Hindlimb muscle (tissue), 1 donor: ENCODE results near the gene TMEM266. TPM values are rescaled to one million over a fixed set of nuclear protein-coding genes. Genes with fewer than 3 reads are reported as not detected.

Source experiments
- DNase-seq: peaks from one replicate; pipeline ENCODE4 v3.0.0-alpha.2; 2013
- polyA plus RNA-seq: library from polyadenylated mRNA; unstranded; fragments of 120-200 nt; gene quantifications from one replicate; pipeline ENCODE4 v1.2.1, GENCODE V29; 2013; ENCODE audit not compliant: insufficient read length

Gene TMEM266
- polyA plus RNA-seq, 1 donor, result 0.97 TPM

- no peak for DNase-seq
These were observed 144.5 kb downstream of the TMEM266 start for GRCh38 chr15:76204109-76204845.

- DNase-seq, result no peak
These were observed 145.2 kb downstream of the TMEM266 start for GRCh38 chr15:76204916-76205460.

GRCh38 chr15:76206325-76206976 is 146.7 kb downstream of the TMEM266 start:
- no peak for DNase-seq

GRCh38 chr15:76208084-76208785 is 148.4 kb downstream of the TMEM266 start:
- DNase-seq, result no peak

- DNase-seq, result no peak
These were observed 149.1 kb downstream of the TMEM266 start for GRCh38 chr15:76208786-76209424.

GRCh38 chr15:76209523-76209922 is 149.7 kb downstream of the TMEM266 start:
- DNase-seq, result no peak

- no peak for DNase-seq
These were observed 150.2 kb downstream of the TMEM266 start for GRCh38 chr15:76209942-76210341.

GRCh38 chr15:76215634-76216033 is 155.8 kb downstream of the TMEM266 start:
- DNase-seq, result no peak

GRCh38 chr15:76217029-76217881 is 157.5 kb downstream of the TMEM266 start:
- DNase-seq, result no peak

- no peak for DNase-seq
These were observed 158.1 kb downstream of the TMEM266 start for GRCh38 chr15:76217882-76218217.

GRCh38 chr15:76221085-76221767 is 161.4 kb downstream of the TMEM266 start:
- DNase-seq, result no peak

GRCh38 chr15:76222159-76222558 is 162.4 kb downstream of the TMEM266 start:
- no peak for DNase-seq

GRCh38 chr15:76223521-76223920 is 163.7 kb downstream of the TMEM266 start:
- DNase-seq, result no peak

- no peak for DNase-seq
These were observed 169.5 kb downstream of the TMEM266 start for GRCh38 chr15:76229266-76229665.

GRCh38 chr15:76233921-76234320 is 174.1 kb downstream of the TMEM266 start:
- DNase-seq, result no peak

- no peak for DNase-seq
These were observed 174.6 kb downstream of the TMEM266 start for GRCh38 chr15:76234337-76234889.

- peak; percentile 6 for DNase-seq
These were observed 175.5 kb downstream of the TMEM266 start for GRCh38 chr15:76235186-76235826.

GRCh38 chr15:76236350-76236749 is 176.6 kb downstream of the TMEM266 start:
- no peak for DNase-seq

- DNase-seq, result no peak
These were observed 180.0 kb downstream of the TMEM266 start for GRCh38 chr15:76239786-76240185.

- no peak for DNase-seq
These were observed 185.4 kb downstream of the TMEM266 start for GRCh38 chr15:76245072-76245610.
